Hematopoietic multipotent progenitor cell treated with erythropoietin and hydrocortisone succinate and interleukin-3 and kit ligand, for 17 days (in vitro differentiated cells): Measurements from ENCODE around the gene SLC25A19.

Experiments used
- DNase-seq: peaks from one replicate; pipeline ENCODE4 v3.0.0-alpha.2; 2015; ENCODE audit warnings: low spot score

SLC25A19 gene

GRCh38 chr17:75289115-75289831 lies at the start of gene SLC25A19:
Gene SLC25A19 (minus strand): TSS chr17:75289433. CDS start chr17:75286764, 2,669 bp downstream.
- DNase-seq, result peak; percentile 96

- DNase-seq, result no peak
Observed at GRCh38 chr17:75338335-75338734, 49.1 kb upstream of the SLC25A19 start.

GRCh38 chr17:75335315-75335714 lies 46.1 kb upstream of the SLC25A19 start:
- DNase-seq, result no peak

- no peak for DNase-seq
Observed at GRCh38 chr17:75334723-75335122, 45.5 kb upstream of the SLC25A19 start.

- DNase-seq, result no peak
Observed at GRCh38 chr17:75331671-75332070, 42.4 kb upstream of the SLC25A19 start.

- DNase-seq, result no peak
Observed at GRCh38 chr17:75327757-75328156, 38.5 kb upstream of the SLC25A19 start.

- no peak for DNase-seq
Observed at GRCh38 chr17:75326226-75326848, 37.1 kb upstream of the SLC25A19 start.

- DNase-seq, result no peak
Observed at GRCh38 chr17:75325827-75326225, 36.6 kb upstream of the SLC25A19 start.

GRCh38 chr17:75325348-75325747 lies 36.1 kb upstream of the SLC25A19 start:
- DNase-seq, result no peak

GRCh38 chr17:75321506-75321905 lies 32.3 kb upstream of the SLC25A19 start:
- DNase-seq, result no peak

- DNase-seq, result no peak
Observed at GRCh38 chr17:75319904-75320691, 30.9 kb upstream of the SLC25A19 start.

- DNase-seq, result no peak
Observed at GRCh38 chr17:75318615-75319222, 29.5 kb upstream of the SLC25A19 start.

GRCh38 chr17:75318211-75318610 lies 29.0 kb upstream of the SLC25A19 start:
- no peak for DNase-seq

GRCh38 chr17:75317671-75318070 lies 28.4 kb upstream of the SLC25A19 start:
- no peak for DNase-seq

GRCh38 chr17:75316253-75316652 lies 27.0 kb upstream of the SLC25A19 start:
- DNase-seq, result no peak

GRCh38 chr17:75315541-75316243 lies 26.5 kb upstream of the SLC25A19 start:
- DNase-seq, result no peak

GRCh38 chr17:75313941-75314551 lies 24.8 kb upstream of the SLC25A19 start:
- no peak for DNase-seq

- DNase-seq, result no peak
Observed at GRCh38 chr17:75308732-75309629, 19.7 kb upstream of the SLC25A19 start.

- no peak for DNase-seq
Observed at GRCh38 chr17:75307957-75308731, 18.9 kb upstream of the SLC25A19 start.
